CD4-positive, alpha-beta T cell (primary cell): ENCODE data around the gene GPR65. TPM values are rescaled to one million over a fixed set of nuclear protein-coding genes. Genes with fewer than 3 reads are reported as not detected.
A peak's percentile ranks its signal among the peaks of the same experiment; 100 is the strongest.

Experiments
- ATAC-seq: fragments of 200-7000 bp; cut with Tn5 transposase; one replicate; pipeline ENCODE4 v1.10.0; 2022; ENCODE audit warnings: mild to moderate bottlenecking; ENCODE audit not compliant: poor library complexity
- CTCF ChIA-PET: fragments of 350-600 bp; sonication (Branson Sonifier 250); formaldehyde crosslinking; loops from one replicate; lab custom pipeline; 2021; ENCODE audit warnings: antibody characterized with exemption, inconsistent platforms; lab: Charles Lee
- POLR2A ChIA-PET: fragments of 350-600 bp; sonication (Branson Sonifier 250); formaldehyde crosslinking; loops from one replicate; lab custom pipeline; 2021; ENCODE audit warnings: antibody characterized with exemption, inconsistent platforms; lab: Charles Lee
- DNase-seq, 14 experiments: peaks; one replicate each; pipeline ENCODE4 v3.0.0-alpha.2; 2013 to 2020; ENCODE audit warnings: mixed read lengths in 2 of 14
- H3K27ac ChIP-seq, 2 donors: one replicate each; pipeline versions ENCODE4 v1.5.1 to v1.7.0; 2013; ENCODE audit warnings: low read length in 2 of 2, low read depth in 1 of 2, mild to moderate bottlenecking in 1 of 2
- H3K27me3 ChIP-seq, 2 experiments: 1 replicate in 1 of 2; 2 replicates in 1 of 2; pipeline versions ENCODE4 v1.6.1 to v1.7.0; 2013; ENCODE audit warnings: low read length in 2 of 2, control low read depth in 1 of 2, mild to moderate bottlenecking in 1 of 2, moderate library complexity in 1 of 2; ENCODE audit not compliant: insufficient read depth in 2 of 2, control insufficient read depth in 1 of 2
- H3K36me3 ChIP-seq: one replicate; pipeline ENCODE4 v1.6.1; 2013; ENCODE audit warnings: low read length, control low read depth; ENCODE audit not compliant: insufficient read depth
- H3K4me1 ChIP-seq: one replicate; pipeline ENCODE4 v1.6.1; 2013; ENCODE audit warnings: low read length, control low read depth; ENCODE audit not compliant: insufficient read depth
- H3K4me3 ChIP-seq: one replicate; pipeline ENCODE4 v1.5.1; 2013; ENCODE audit warnings: mild to moderate bottlenecking, low read length, moderate library complexity
- H3K9me3 ChIP-seq, 2 experiments: 1 replicate in 1 of 2; 2 replicates in 1 of 2; pipeline versions ENCODE4 v1.6.1 to v1.7.0; 2013; ENCODE audit warnings: low read length in 2 of 2, mild to moderate bottlenecking in 2 of 2, control low read depth in 1 of 2, moderate library complexity in 1 of 2; ENCODE audit not compliant: control insufficient read depth in 1 of 2, insufficient read depth in 1 of 2
- H3K27ac Mint-ChIP-seq: one replicate; pipeline ENCODE4 v1.8.0; 2020; ENCODE audit warnings: mixed read lengths
- H3K27me3 Mint-ChIP-seq: one replicate; pipeline ENCODE4 v1.8.0; 2021; ENCODE audit warnings: mixed read lengths
- H3K36me3 Mint-ChIP-seq: one replicate; pipeline ENCODE4 v1.8.0; 2021; ENCODE audit warnings: low read depth, mixed read lengths
- H3K4me1 Mint-ChIP-seq: one replicate; pipeline ENCODE4 v1.8.0; 2021; ENCODE audit warnings: low read depth, mixed read lengths
- H3K4me3 Mint-ChIP-seq: one replicate; pipeline ENCODE4 v1.8.0; 2020; ENCODE audit warnings: mild to moderate bottlenecking, mixed read lengths
- H3K9me3 Mint-ChIP-seq: one replicate; pipeline ENCODE4 v1.8.0; 2020; ENCODE audit warnings: mixed read lengths
- CTCF ChIP-seq: fragments of 200-600 bp; IDR thresholded peaks from one replicate; pipeline ENCODE4 v1.8.0; 2022; ENCODE audit warnings: antibody characterized with exemption, mild to moderate bottlenecking
- intact Hi-C, 2 experiments: fragments of 100-400 bp; cut with DNase I in 1 of 2; cut with micrococcal nuclease in 1 of 2; formaldehyde crosslinking; loops; one replicate each; pipeline versions ENCODE4 v1.15.1 to v1.9.0; 2023 to 2025; cut with DNase I, micrococcal nuclease
- polyA plus RNA-seq, 2 donors: library from polyadenylated mRNA; unstranded; fragments of 120-200 nt; gene quantifications; one replicate each; pipeline ENCODE4 v1.2.1, GENCODE V29; 2013
- total RNA-seq, 174 experiments: library from RNA in 2 of 174; stranded (reverse) in 2 of 174; gene quantifications; one replicate each; pipeline ENCODE4 v1.2.3 and lab custom pipeline; 2021 to 2026

Gene GPR65, protein sequence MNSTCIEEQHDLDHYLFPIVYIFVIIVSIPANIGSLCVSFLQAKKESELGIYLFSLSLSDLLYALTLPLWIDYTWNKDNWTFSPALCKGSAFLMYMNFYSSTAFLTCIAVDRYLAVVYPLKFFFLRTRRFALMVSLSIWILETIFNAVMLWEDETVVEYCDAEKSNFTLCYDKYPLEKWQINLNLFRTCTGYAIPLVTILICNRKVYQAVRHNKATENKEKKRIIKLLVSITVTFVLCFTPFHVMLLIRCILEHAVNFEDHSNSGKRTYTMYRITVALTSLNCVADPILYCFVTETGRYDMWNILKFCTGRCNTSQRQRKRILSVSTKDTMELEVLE
- 10 to 100 TPM; 10.5 to 10.7 TPM for total RNA-seq
- 16.6 TPM for polyA plus RNA-seq (2013, experiment 1 of 2)
- polyA plus RNA-seq (2013, experiment 2 of 2), result 15.0 TPM
- 9.4 to 82.6 (median 36.4) reads per million in 172 experiments for total RNA-seq (lab: John Stamatoyannopoulos, UW)

DNA sequence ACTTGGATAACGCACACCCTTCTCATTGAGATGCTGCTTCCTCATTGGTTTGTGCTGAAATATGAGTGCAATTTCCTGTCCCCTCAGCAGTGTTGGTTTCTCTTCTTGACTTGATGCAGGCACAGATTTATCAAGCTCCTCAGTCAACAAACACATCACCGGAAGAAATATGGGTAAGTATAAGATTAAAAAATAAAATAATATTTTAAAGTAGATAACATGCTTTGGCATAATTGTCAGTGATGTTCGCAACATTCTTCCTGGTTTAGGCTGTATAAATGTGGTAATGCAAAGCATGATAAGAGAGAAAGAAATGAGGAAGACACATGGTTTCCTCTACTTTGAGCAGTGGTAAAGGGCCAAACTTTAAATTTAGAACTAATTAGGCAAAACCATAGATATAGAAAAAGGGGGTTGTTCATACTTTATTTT, at the start of gene GPR65:
GPR65 (plus strand) TSS at position 86 of the 432 bp plus-strand sequence. CDS start 5,713 bp downstream, outside the sequence.
- POLR2A ChIA-PET, result interaction anchor here (0.6 to 6.8 kb wide), 12 partner anchors 10 to 864 kb away, joined by 3 to 245 read pairs (median 6); partner anchors contain the start of gene GALC
- Histone ChIP-seq H3K4me1 (peaks cover 25% of the 10 kb centered on the region), H3K27me3 (no peaks in the 10 kb centered on the region), H3K4me3 (peak within 1 kb of the TSS; percentile 61), H3K27ac (peak within 1 kb of the TSS; percentile 74 to 82), H3K36me3 (no peaks in the 10 kb centered on the region), H3K9me3 (no peaks in the 10 kb centered on the region)
- no peak for TF ChIP-seq CTCF
- peaks cover 38% of the 10 kb centered on the region for H3K36me3 Mint-ChIP-seq
- intact Hi-C loops, result loop anchor here in 1 of 2 experiments (5.0 kb wide), 2 partner anchors 552 to 787 kb away; partner anchors contain the start of genes EML5 and PTPN21
- H3K4me3 Mint-ChIP-seq, result peak within 1 kb of the TSS; percentile 93
- ATAC-seq, result peak; percentile 65
- H3K27ac Mint-ChIP-seq, result peak within 1 kb of the TSS; percentile 97
- no peaks in the 10 kb centered on the region for H3K27me3 Mint-ChIP-seq
- CTCF ChIA-PET, result interaction anchor here (1.0 to 1.6 kb wide), 2 partner anchors 12 to 163 kb away, joined by 4 to 6 read pairs; partner anchors contain the start of gene GALC
- H3K4me1 Mint-ChIP-seq, result peaks cover 73% of the 10 kb centered on the region
- DNase-seq, result peak in 8 of 14 experiments; percentile 15 to 91 (median 34)
- H3K9me3 Mint-ChIP-seq, result no peaks in the 10 kb centered on the region

DNA sequence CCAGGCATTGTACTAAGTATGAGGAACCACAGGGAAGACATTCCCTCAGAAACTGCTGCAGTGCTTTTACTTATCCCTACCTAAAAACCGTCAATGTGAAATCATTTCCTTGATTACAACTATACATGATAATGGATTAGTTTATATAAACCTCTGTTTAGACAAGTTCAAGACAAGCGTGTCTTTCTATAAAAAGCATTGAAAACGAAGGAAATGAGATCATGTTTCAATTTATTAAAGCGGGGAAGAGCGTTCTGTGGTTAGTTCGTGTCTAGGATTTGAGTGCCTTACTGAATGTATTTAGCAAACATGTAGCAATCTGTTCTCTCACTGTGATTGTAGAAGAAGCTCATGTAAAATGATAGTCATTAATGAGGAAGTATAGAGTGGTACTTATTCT, 49.4 kb upstream of the GPR65 start:
- Histone ChIP-seq H3K27me3 (no peaks in the 10 kb centered on the region), H3K27ac (no peak overlapping the region), H3K9me3 (no peaks in the 10 kb centered on the region), H3K36me3 (no peaks in the 10 kb centered on the region), H3K4me3 (no peak overlapping the region), H3K4me1 (peaks cover 5% of the 10 kb centered on the region)
- Mint-ChIP-seq H3K9me3 (peaks cover 5% of the 10 kb centered on the region), H3K27ac (peak overlapping the region; percentile 2), H3K36me3 (peaks cover 44% of the 10 kb centered on the region), H3K4me3 (no peak overlapping the region), H3K27me3 (no peaks in the 10 kb centered on the region), H3K4me1 (peaks cover 73% of the 10 kb centered on the region)
- ChIA-PET POLR2A (no interaction called here), CTCF (no interaction called here)
- no peak for TF ChIP-seq CTCF
- ATAC-seq (no peak), DNase-seq (peak in 1 of 14 experiments; percentile 36)
- intact Hi-C loops, result no loop called here

DNA sequence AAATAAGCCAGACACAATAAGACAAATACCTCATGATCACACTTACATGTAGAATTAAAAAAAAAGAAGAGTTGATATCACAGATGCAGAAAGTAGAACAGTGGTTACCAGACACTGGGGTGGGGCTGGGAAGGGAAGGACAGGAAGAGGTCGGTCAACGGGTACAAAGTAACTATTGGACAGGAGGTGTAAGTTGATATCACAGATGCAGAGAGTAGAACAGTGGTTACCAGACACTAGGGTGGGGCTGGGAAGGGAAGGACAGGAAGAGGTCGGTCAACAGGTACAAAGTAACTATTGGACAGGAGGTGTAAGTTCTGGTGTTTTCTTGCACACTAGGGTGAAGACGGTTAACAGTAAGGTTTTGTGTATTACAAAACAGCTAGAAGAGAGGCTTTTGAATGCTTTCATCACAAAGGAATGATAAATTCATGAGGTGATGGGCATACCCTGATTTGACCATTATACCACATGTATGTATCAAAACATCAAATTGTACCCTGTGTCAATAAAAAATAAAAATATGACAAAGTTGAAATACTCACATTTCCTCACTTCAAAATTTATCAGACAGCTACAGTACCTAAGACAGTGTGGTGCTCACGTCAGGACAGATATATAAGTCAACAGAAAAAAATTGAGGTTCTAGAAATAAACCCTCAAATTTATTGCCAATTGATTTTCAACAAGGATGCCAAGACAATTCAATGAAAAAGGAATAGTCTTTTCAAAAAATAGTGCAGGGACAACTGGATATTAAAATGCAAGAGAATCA, 44.7 kb upstream of the GPR65 start:
- H3K4me3 ChIP-seq, result no peak overlapping the region
- ATAC-seq, result peak; percentile 60
- ChIA-PET CTCF (no interaction called here), POLR2A (no interaction called here)
- peaks cover 34% of the 10 kb centered on the region for H3K4me1 Mint-ChIP-seq
- peaks cover 80% of the 10 kb centered on the region for H3K36me3 Mint-ChIP-seq
- H3K27ac Mint-ChIP-seq, result peak overlapping the region; percentile 69
- intact Hi-C loops, result no loop called here
- peaks cover 3% of the 10 kb centered on the region for H3K4me1 ChIP-seq
- DNase-seq, result peak in 6 of 14 experiments; percentile 2 to 82 (median 29)
- no peaks in the 10 kb centered on the region for H3K27me3 Mint-ChIP-seq
- H3K27me3 ChIP-seq, result no peaks in the 10 kb centered on the region
- no peaks in the 10 kb centered on the region for H3K9me3 ChIP-seq
- peaks cover 13% of the 10 kb centered on the region for H3K36me3 ChIP-seq
- no peak for TF ChIP-seq CTCF
- H3K9me3 Mint-ChIP-seq, result peaks cover 11% of the 10 kb centered on the region
- H3K27ac ChIP-seq, result no peak overlapping the region
- no peak overlapping the region for H3K4me3 Mint-ChIP-seq
